NCI-H2029 treated with DMSO at 0.1 percent for 48 hours (cell line): ENCODE data around the gene FOXK1.

ENCODE experiments used
- DNase-seq: peaks from one replicate; lab custom pipeline; 2025; lab: John Stamatoyannopoulos, UW

The FOXK1 gene

GRCh38 chr7:4699841-4700240 lies 17.7 kb downstream of the FOXK1 start:
- peak; percentile 32 for DNase-seq

GRCh38 chr7:4700577-4701235 lies 18.6 kb downstream of the FOXK1 start:
- DNase-seq, result peak; percentile 39

GRCh38 chr7:4702961-4703512 lies 20.9 kb downstream of the FOXK1 start:
- no peak for DNase-seq

GRCh38 chr7:4703532-4703931 lies 21.4 kb downstream of the FOXK1 start:
- DNase-seq, result no peak

GRCh38 chr7:4706384-4707216 lies 24.5 kb downstream of the FOXK1 start:
- no peak for DNase-seq

GRCh38 chr7:4707217-4707741 lies 25.2 kb downstream of the FOXK1 start:
- no peak for DNase-seq

- no peak for DNase-seq
Measured at GRCh38 chr7:4707980-4708411, 25.9 kb downstream of the FOXK1 start.

- no peak for DNase-seq
Measured at GRCh38 chr7:4709187-4709586, 27.1 kb downstream of the FOXK1 start.

- no peak for DNase-seq
Measured at GRCh38 chr7:4711093-4711492, 29.0 kb downstream of the FOXK1 start.

GRCh38 chr7:4711634-4712033 lies 29.5 kb downstream of the FOXK1 start:
- DNase-seq, result no peak

GRCh38 chr7:4712281-4713182 lies 30.4 kb downstream of the FOXK1 start:
- DNase-seq, result peak; percentile 97

- no peak for DNase-seq
Measured at GRCh38 chr7:4713183-4713784, 31.2 kb downstream of the FOXK1 start.

GRCh38 chr7:4714161-4714700 lies 32.1 kb downstream of the FOXK1 start:
- DNase-seq, result no peak

GRCh38 chr7:4714767-4715409 lies 32.8 kb downstream of the FOXK1 start:
- DNase-seq, result no peak

- DNase-seq, result no peak
Measured at GRCh38 chr7:4715410-4715776, 33.3 kb downstream of the FOXK1 start.

GRCh38 chr7:4716946-4717795 lies 35.1 kb downstream of the FOXK1 start:
- DNase-seq, result no peak

- DNase-seq, result no peak
Measured at GRCh38 chr7:4718075-4718474, 36.0 kb downstream of the FOXK1 start.

- no peak for DNase-seq
Measured at GRCh38 chr7:4720225-4720624, 38.1 kb downstream of the FOXK1 start.

GRCh38 chr7:4722308-4722707 lies 40.2 kb downstream of the FOXK1 start:
- DNase-seq, result no peak
